Measurements from ENCODE around the gene RHBDF2.
A peak's percentile ranks its signal among the peaks of the same experiment; 100 is the strongest.

RHBDF2 gene
- 14.6 to 15.3 reads per million in 2 donors for total RNA-seq

DNA sequence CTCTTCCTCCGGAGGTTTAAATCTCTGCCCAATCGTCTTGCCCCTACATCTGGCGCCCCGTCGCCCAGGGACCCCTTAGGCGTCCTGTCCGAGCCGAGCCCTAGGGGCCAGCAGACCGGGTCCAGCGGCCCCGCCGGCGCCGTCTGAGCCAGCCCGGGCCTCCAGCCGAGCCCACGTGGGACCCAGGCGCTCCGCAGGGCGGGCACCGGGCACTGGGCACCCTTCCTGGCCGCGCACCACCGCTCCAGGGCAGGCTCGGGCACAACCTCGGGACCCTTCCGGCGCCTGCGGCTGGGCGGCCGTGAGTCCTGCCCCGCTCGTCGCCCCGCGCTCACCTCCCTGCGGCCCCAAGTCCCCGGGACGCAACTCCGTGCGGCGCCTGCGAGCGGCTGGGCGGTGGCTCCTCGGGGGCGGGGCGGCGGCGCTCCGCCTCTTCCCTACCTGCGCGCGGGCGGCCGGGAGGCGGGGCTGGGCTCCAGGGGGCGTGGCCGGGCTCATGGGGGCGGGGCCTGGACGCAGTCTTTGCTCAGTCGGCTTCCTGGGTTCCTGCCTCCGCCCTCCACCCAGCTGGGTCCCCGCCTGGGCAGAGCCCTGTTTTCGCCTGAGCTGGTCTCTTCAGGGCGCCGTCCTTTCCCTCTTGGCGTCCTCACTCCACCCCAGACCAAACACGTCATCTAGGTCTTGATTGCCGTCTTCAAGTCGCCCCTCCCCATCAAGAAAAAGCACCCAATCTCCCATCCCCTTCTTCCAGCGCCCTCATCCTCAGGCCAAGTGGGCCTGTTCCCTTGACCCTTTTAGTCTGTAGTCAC lies at the start of gene RHBDF2:
Gene RHBDF2 (minus strand): TSS at position 406 of the 809 bp plus-strand sequence. CDS start 19,899 bp downstream, outside the sequence.
- DNase-seq: peak; percentile 89 to 97 (median 92)

DNA sequence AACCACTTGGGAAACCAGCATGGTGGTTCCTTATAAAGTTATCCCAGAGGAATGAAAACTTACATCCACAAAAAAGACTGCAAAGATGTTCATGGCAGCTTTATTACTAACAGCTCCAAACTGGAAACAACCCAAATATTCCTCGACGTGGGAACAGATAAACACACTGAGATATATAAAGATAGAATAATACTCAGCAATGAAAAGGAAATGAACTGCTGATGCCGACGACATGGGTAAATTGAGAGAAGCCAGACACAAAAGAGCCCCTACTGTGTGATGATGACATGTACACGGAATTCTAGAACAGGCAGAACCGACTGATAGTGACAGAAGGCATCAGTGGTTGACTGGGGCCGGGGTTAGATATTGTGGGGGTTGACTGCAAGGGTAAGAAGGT lies 48.3 kb upstream of the RHBDF2 start:
- no peak for DNase-seq

- no peak for DNase-seq
These were observed 47.9 kb upstream of the RHBDF2 start for GRCh38 chr17:76549215-76549518.

DNA sequence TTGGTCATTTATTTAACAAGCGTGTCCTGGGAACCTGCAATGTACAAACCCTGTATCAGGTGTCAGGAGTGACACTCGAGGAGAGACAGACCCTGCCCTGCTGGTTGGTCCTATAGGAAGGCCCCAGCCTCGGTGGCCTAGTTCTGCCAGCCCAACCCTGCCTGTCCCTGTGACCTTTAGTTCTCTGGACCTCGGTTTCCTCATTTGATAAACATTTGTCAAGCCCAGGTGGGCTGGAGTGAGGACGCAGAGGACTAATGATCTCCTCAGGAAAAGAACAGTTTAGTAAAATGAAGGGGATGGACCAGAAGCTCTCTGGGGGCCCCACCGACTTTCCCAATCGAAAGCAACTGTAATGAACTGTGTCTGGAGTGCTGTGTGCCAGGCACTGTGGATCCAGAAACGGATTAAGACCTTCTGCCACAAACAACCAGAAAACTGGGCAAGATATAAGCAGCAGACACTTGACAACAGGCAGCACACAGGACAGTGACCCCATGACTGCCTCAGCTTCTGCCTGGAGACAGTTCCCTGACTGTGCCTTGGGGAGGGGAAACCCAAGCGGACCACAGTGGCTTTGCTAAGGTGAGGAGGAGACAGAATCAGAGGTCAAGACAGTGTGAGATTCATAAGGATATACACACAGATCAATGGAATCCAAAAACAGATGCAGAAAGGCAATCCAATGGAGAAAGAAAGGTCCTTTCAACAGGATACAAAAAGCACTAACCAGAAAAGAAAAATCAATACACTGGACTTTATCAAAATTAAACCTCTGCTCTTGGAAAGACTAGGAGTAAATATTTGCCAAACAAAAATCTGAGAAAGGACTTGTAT lies 47.4 kb upstream of the RHBDF2 start:
- DNase-seq: no peak

DNA sequence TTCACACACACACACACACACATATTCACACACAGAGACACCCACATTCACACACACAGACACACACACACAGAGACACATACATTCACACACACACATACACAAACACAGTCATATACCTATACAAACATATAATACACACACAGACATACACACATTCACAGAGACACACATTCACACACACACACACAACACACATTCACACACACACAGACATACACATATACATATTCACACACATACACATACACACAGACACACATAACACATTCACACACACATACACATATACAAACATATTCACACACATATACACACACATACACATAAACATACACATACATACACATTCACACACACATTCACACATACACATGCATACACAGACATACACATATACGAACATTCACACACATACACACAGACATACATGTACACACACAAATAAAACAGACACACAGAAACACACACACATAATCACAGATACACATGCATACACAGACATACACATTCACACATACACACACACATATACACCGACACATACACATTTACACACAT lies 46.5 kb upstream of the RHBDF2 start:
- no peak for DNase-seq

DNA sequence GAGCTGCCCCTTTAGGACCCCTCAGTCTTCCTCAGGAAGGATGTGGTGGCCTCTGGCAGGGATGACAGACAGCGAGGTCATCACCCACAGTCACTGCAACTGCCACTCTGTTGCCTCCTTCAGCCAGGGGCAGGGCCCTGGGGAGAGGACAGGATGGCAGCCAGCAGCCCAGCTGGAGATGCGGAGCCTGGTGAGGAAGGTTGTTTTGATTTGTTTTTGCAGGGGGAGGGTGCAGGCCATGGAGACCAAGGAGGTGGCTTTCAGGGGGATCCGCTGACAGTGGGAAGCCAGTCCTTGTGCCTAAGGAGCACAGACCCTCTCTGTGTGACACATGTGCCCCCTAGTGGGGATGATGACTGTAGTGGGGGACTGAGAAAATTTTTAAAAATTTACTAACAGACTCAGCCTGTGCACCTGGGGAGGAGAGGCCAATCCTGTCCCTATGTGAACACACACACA lies 46.0 kb upstream of the RHBDF2 start:
- DNase-seq: peak in 3 of 5 experiments; percentile 31 to 51 (median 43)

DNA sequence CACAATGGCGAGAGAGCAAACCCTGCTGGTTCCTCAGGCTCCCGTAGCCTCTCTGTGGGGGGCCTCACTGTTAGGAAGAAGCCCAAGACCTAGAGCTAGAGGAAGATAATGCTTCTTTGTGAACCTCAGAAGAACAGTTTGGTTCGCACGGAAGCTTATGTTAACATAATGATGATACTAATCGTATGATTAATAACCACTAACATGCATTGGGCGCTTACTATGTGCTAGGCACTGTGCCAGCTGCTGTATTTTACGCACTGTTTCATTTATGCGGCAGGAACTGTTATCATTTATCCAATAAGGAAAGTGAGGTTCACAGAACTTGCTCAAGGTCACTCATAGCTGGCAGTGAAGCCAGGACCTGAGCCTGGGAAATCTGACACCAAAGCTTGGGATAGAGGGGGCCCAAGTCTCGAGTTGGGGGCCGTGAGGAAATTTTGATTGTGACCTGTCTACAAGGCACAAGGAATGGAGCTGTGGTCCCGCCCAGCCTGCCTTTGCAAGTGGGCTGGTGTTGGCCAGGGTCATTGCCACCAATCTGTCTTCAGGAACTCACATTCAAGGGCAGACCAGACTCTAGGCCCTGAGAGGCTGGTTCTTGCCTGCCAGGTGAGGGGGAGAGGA lies 45.4 kb upstream of the RHBDF2 start:
- no peak for DNase-seq

GRCh38 chr17:76545918-76546555 lies 44.8 kb upstream of the RHBDF2 start:
- no peak for DNase-seq

GRCh38 chr17:76544546-76545365 lies 43.5 kb upstream of the RHBDF2 start:
- no peak for DNase-seq

DNA sequence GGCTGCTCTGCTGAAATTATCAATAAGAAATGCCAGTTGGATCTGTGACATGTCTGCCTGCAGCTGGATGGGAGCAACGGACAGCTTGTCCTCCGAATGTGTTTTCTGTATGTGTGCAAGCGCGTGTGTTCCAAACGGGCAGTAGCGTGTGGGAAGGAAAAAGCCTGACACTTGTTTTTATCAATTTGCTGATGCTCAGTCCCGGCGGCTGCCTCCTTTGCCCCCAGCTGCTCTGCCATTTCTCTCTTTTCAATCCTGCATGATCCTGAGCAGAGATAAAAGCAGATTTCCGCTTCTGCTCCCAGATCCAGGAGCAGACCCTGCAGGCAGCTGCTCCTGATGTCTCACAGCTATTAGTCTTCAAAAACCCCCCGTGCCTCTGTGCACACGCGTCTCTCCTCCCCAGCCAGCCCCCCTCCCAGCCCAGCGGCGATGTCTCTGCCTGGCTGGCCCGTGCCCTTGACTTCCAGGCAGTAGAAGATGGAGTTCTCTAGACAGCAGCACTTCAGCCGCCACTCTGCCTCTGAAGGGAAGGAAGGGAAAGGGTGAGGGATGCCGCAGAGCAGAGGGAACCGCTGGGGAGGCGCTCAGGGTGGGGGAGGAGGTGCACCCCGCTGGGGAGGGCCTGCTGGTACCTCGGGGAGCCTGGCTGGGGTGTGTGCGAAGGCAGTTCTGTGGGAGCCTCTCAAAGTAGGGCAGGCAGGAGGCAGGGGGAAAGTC lies 42.8 kb upstream of the RHBDF2 start:
- no peak for DNase-seq

DNA sequence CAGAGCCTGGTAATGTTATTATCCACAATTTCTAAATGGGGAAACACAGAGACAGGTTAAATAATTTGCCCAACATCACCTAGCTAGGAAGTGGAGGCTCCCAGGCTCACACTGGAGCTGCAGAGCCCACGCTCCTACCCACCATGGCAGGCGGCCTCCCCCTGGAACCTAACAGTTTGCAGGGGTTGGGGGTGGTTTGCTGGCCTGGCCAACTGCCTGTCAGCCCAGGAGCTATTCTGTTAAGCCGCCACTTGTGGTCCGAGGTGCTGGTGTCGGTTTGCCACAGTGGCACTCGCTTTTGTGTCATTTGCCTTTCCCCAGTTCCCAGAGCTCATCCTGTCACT lies 42.2 kb upstream of the RHBDF2 start:
- DNase-seq: no peak

- DNase-seq: no peak
These were observed 41.8 kb upstream of the RHBDF2 start for GRCh38 chr17:76542984-76543383.

- DNase-seq: no peak
These were observed 41.3 kb upstream of the RHBDF2 start for GRCh38 chr17:76542566-76542971.

DNA sequence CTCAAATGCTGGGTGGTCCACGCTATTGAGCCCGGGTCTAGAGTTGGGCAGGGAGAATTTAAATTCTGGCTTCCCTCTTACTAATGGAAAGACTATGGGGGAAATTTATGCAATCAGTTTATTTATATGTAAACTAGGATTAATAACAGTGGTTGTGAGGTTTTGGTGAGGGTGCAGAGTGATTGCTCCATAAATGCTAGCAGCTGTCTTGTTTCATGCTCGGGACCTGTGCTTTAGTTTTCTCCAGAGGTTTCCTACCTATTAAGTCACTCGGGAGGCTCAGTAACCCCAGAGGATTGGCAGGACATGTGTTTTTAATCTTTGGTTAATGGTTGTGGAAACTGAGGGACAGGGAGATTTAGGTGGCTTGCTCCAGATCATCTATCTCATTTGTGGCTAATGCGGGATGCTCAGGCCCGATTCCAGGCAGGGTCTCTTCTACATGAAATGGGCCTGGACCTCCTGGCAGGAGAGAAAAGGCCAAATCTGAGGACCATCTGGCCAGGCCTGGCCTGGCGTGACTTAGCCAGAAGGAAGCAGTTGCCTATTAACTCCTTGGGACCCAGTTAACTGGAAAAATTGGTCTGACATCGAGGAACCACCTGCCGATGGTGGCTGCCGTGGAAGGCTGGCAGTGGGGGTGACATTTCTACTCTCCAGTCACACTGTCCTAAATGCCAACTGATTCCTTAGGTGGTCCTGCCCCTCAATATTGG lies 40.7 kb upstream of the RHBDF2 start:
- DNase-seq: no peak

GRCh38 chr17:76540381-76541300 lies 39.4 kb upstream of the RHBDF2 start:
- DNase-seq: peak in 1 of 5 experiments; percentile 35

DNA sequence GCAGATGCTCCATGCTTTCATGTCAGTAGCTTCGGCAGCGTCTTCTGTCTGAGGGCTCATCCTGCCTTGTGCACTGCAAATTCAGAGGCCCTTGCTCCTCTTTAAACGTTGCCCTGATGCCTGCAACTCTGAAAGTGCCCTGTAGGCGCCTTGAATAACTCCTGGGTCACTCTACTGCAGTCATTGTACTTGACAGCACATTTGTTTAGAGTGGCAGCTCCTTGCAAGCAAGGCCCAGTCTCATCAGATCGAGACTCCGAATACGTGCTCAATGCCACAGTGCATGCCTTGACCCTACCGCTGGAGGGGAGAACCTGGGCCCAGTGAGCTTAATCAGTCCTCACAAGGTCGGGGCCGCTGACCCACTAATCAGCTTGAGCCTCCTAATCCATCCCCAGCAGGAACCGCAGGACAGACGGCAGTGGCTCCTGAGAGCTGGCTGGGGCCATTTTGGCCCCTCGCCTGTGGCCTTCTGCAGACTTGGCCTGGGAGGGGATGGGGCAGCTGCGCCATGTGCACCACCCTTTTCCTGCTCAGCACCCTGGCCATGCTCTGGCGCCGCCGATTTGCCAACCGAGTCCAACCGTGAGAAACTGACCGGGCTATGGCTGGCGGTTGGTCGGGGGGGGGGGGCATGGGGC lies 38.5 kb upstream of the RHBDF2 start, which contains the start of gene PRCD:
Gene PRCD (plus strand): TSS at position 414 of the 641 bp plus-strand sequence. CDS start 98 bp downstream, at position 512.
- DNase-seq: no peak

GRCh38 chr17:76538941-76539570 lies 37.8 kb upstream of the RHBDF2 start:
- DNase-seq: no peak
